Esophagus muscularis mucosa (tissue), 4 donors: ENCODE measurements around the gene PRMT7.

ENCODE experiments used
- CTCF ChIP-seq, 3 experiments: fragments of 200-600 bp in 2 of 3; fragments of 450-650 bp in 1 of 3; sonication (generic) in 2 of 3; IDR thresholded peaks; one replicate each; pipeline ENCODE4 v1.5.1; 2017 to 2019; ENCODE audit warnings: antibody characterized with exemption in 3 of 3, mild to moderate bottlenecking in 2 of 3, moderate library complexity in 1 of 3
- EP300 ChIP-seq: sonication (generic); formaldehyde crosslinking; IDR thresholded peaks from one replicate; pipeline ENCODE4 v1.6.1; 2017; ENCODE audit warnings: antibody characterized with exemption
- POLR2A ChIP-seq: fragments of 450-650 bp; IDR thresholded peaks from one replicate; pipeline ENCODE4 v1.6.1; 2017; ENCODE audit warnings: antibody characterized with exemption, moderate library complexity, mild to moderate bottlenecking, low read depth

- TF ChIP-seq CTCF (IDR thresholded peaks at IDR 0.05) (no peak), POLR2A (no peak), EP300 (no peak)
These were observed 40.5 kb upstream of the PRMT7 start for GRCh38 chr16:68270353-68270752.
